ENCODE measurements around the gene DIMT1. TPM values are rescaled to one million over a fixed set of nuclear protein-coding genes. Genes with fewer than 3 reads are reported as not detected.

The DIMT1 gene
- 10 to 100 TPM in 1 of 4 donors, 1 to 10 TPM in 3; 2.1 to 11.6 (median 5.8) TPM for total RNA-seq

GRCh38 chr5:62403411-62404250, at the start of gene DIMT1:
Gene DIMT1, minus strand, starts transcription at chr5:62403905. Its CDS starts 133 bp downstream, at chr5:62403772.
- Histone ChIP-seq H3K4me3 (peak within 1 kb of the TSS; percentile 60 to 96 (median 82)), H3K36me3 (peaks cover 0 to 14% (median 0%) of the 10 kb centered on the region in 3 donors), H3K9me3 (no peaks in the 10 kb centered on the region), H3K4me1 (peaks cover 0 to 10% (median 4%) of the 10 kb centered on the region in 4 donors), H3K27me3 (no peaks in the 10 kb centered on the region), H3K27ac (peak within 1 kb of the TSS; percentile 86 to 98 (median 94))
- TF ChIP-seq CTCF (IDR thresholded peaks at IDR 0.05) = no peak
- peak in 1 of 2 donors; percentile 63 for TF ChIP-seq POLR2A (IDR thresholded peaks at IDR 0.05)
- peak; percentile 94 to 98 (median 96) for DNase-seq

GRCh38 chr5:62450259-62450658, 46.6 kb upstream of the DIMT1 start:
- DNase-seq = no peak
- TF ChIP-seq CTCF (IDR thresholded peaks at IDR 0.05) (no peak), POLR2A (IDR thresholded peaks at IDR 0.05) (no peak)
- H3K9me3 ChIP-seq = no peaks in the 10 kb centered on the region
- no peak overlapping the region for H3K27ac ChIP-seq
- no peaks in the 10 kb centered on the region for H3K27me3 ChIP-seq
- H3K4me1 ChIP-seq = no peaks in the 10 kb centered on the region
- H3K4me3 ChIP-seq = no peak overlapping the region
- H3K36me3 ChIP-seq = peaks cover 0 to 13% (median 0%) of the 10 kb centered on the region in 3 donors

GRCh38 chr5:62448528-62448927, 44.8 kb upstream of the DIMT1 start:
- TF ChIP-seq CTCF (IDR thresholded peaks at IDR 0.05) = no peak
- TF ChIP-seq POLR2A (IDR thresholded peaks at IDR 0.05) = no peak
- H3K4me1 ChIP-seq = no peaks in the 10 kb centered on the region
- peaks cover 0 to 13% (median 0%) of the 10 kb centered on the region in 3 donors for H3K36me3 ChIP-seq
- no peak overlapping the region for H3K4me3 ChIP-seq
- DNase-seq = no peak
- no peaks in the 10 kb centered on the region for H3K27me3 ChIP-seq
- H3K27ac ChIP-seq = no peak overlapping the region
- H3K9me3 ChIP-seq = no peaks in the 10 kb centered on the region

- H3K27me3 ChIP-seq = no peaks in the 10 kb centered on the region
- DNase-seq = no peak
- peaks cover 0 to 5% (median 0%) of the 10 kb centered on the region in 4 donors for H3K4me1 ChIP-seq
- no peak overlapping the region for H3K4me3 ChIP-seq
- no peaks in the 10 kb centered on the region for H3K36me3 ChIP-seq
- TF ChIP-seq CTCF (IDR thresholded peaks at IDR 0.05) = no peak
- TF ChIP-seq POLR2A (IDR thresholded peaks at IDR 0.05) = no peak
- no peaks in the 10 kb centered on the region for H3K9me3 ChIP-seq
- H3K27ac ChIP-seq = no peak overlapping the region
Observed at GRCh38 chr5:62432621-62433064, 28.9 kb upstream of the DIMT1 start.

- no peak overlapping the region for H3K27ac ChIP-seq
- no peaks in the 10 kb centered on the region for H3K27me3 ChIP-seq
- H3K9me3 ChIP-seq = no peaks in the 10 kb centered on the region
- TF ChIP-seq POLR2A (IDR thresholded peaks at IDR 0.05) (no peak), CTCF (IDR thresholded peaks at IDR 0.05) (no peak)
- no peaks in the 10 kb centered on the region for H3K36me3 ChIP-seq
- H3K4me3 ChIP-seq = no peak overlapping the region
- peaks cover 0 to 5% (median 0%) of the 10 kb centered on the region in 4 donors for H3K4me1 ChIP-seq
- DNase-seq = no peak
Observed at GRCh38 chr5:62431735-62432620, 28.3 kb upstream of the DIMT1 start.

All from Peyer's patch (tissue), 4 donors.